IMR-90 (cell line): Measurements from ENCODE around the gene APMAP. TPM values are rescaled to one million over a fixed set of nuclear protein-coding genes. Genes with fewer than 3 reads are reported as not detected.

Source experiments
- ATAC-seq: fragments of 200-7000 bp; cut with Tn5 transposase; 2 replicates; pipeline ENCODE4 v1.9.1; 2020; ENCODE audit warnings: low read depth, mild to moderate bottlenecking, moderate library complexity
- BruUV-seq: library from RNA; stranded (reverse); fragments of 400-500 nt; replicated peaks from 2 replicates; lab custom pipeline; 2021; lab: Mats Ljungman, UMichigan
- CTCF ChIA-PET: fragments of 300-600 bp; formaldehyde crosslinking; extraction: SDS; loops from one replicate; lab custom pipeline; 2021; ENCODE audit warnings: antibody characterized with exemption; lab: Yijun Ruan, JAX
- POLR2A ChIA-PET: fragments of 300-600 bp; sonication (Branson Sonifier 250); formaldehyde crosslinking; loops from one replicate; lab custom pipeline; 2022; ENCODE audit warnings: antibody characterized with exemption; ENCODE audit not compliant: unreplicated experiment; lab: Charles Lee
- DNase-seq: peaks from one replicate; pipeline ENCODE4 v3.0.0; 2013
- H2AFZ ChIP-seq: replicated peaks from 2 replicates; pipeline ENCODE3; 2013; ENCODE audit warnings: low read length, mild to moderate bottlenecking; ENCODE audit not compliant: poor library complexity
- H2AK5ac ChIP-seq: 2 replicates; pipeline ENCODE4 v1.6.1; 2013; ENCODE audit warnings: low read depth, low read length, inconsistent platforms
- H2AK9ac ChIP-seq: replicated peaks from 2 replicates; pipeline ENCODE3; 2013; ENCODE audit warnings: mild to moderate bottlenecking, low read depth, low read length, moderate library complexity; ENCODE audit not compliant: poor library complexity
- H2BK120ac ChIP-seq: 2 replicates; pipeline ENCODE4 v1.6.1; 2013; ENCODE audit warnings: low read depth, low read length, inconsistent platforms
- H2BK15ac ChIP-seq: 3 replicates; pipeline ENCODE4 v1.6.1; 2013; ENCODE audit warnings: low read depth, low read length, inconsistent platforms
- H2BK20ac ChIP-seq: 2 replicates; pipeline ENCODE4 v1.6.1; 2013; ENCODE audit warnings: low read depth, mild to moderate bottlenecking, inconsistent platforms, low read length, moderate library complexity
- H2BK5ac ChIP-seq: 2 replicates; pipeline ENCODE4 v1.6.1; 2013; ENCODE audit warnings: mild to moderate bottlenecking, low read depth, low read length, inconsistent platforms; ENCODE audit not compliant: poor library complexity, severe bottlenecking
- H3K14ac ChIP-seq: replicated peaks from 2 replicates; pipeline ENCODE4 v1.6.1; 2013; ENCODE audit warnings: low read depth, low read length, inconsistent platforms
- H3K18ac ChIP-seq: 2 replicates; pipeline ENCODE4 v1.6.1; 2013; ENCODE audit warnings: low read depth, low read length, control low read depth
- H3K23ac ChIP-seq: 2 replicates; pipeline ENCODE4 v1.6.1; 2013; ENCODE audit warnings: low read depth, low read length, inconsistent platforms
- H3K27ac ChIP-seq: 2 replicates; pipeline ENCODE4 v1.5.1; 2013; ENCODE audit warnings: mild to moderate bottlenecking, control low read depth, low read length; ENCODE audit not compliant: insufficient read depth
- H3K27me3 ChIP-seq: 2 replicates; pipeline ENCODE4 v1.6.1; 2013; ENCODE audit warnings: low read length; ENCODE audit not compliant: control insufficient read depth, insufficient read depth
- H3K36me3 ChIP-seq: 2 replicates; pipeline ENCODE4 v1.6.1; 2013; ENCODE audit warnings: low read length, mixed read lengths; ENCODE audit not compliant: control insufficient read depth, insufficient read depth
- H3K4ac ChIP-seq: 2 replicates; pipeline ENCODE4 v1.6.1; 2013; ENCODE audit warnings: low read depth, low read length, inconsistent platforms
- H3K4me1 ChIP-seq: 2 replicates; pipeline ENCODE4 v1.6.1; 2013; ENCODE audit warnings: low read length, mixed read lengths; ENCODE audit not compliant: control insufficient read depth, insufficient read depth
- H3K4me2 ChIP-seq: 2 replicates; pipeline ENCODE4 v1.6.1; 2013; ENCODE audit warnings: low read depth, mild to moderate bottlenecking, control low read depth, low read length, moderate library complexity
- H3K4me3 ChIP-seq: 2 replicates; pipeline ENCODE4 v1.5.1; 2013; ENCODE audit warnings: low read depth, mild to moderate bottlenecking, control low read depth, low read length, moderate library complexity; ENCODE audit not compliant: insufficient read depth
- H3K56ac ChIP-seq: 2 replicates; pipeline ENCODE4 v1.6.1; 2013; ENCODE audit warnings: low read length, inconsistent platforms; ENCODE audit not compliant: insufficient read depth; ENCODE audit errors: extremely low read depth
- H3K79me1 ChIP-seq, 2 experiments: 2 replicates each; pipeline ENCODE4 v1.6.1; 2013; ENCODE audit warnings: low read length in 2 of 2, inconsistent platforms in 1 of 2, low read depth in 1 of 2
- H3K9ac ChIP-seq: 2 replicates; pipeline ENCODE4 v1.6.1; 2013; ENCODE audit warnings: low read depth, low read length, control low read depth
- H3K9me1 ChIP-seq: 2 replicates; pipeline ENCODE4 v1.6.1; 2013; ENCODE audit warnings: low read length, inconsistent platforms; ENCODE audit not compliant: insufficient read depth
- H3K9me3 ChIP-seq: 2 replicates; pipeline ENCODE4 v1.6.1; 2013; ENCODE audit warnings: low read length; ENCODE audit not compliant: control insufficient read depth, insufficient read depth
- H4K20me1 ChIP-seq: 2 replicates; pipeline ENCODE4 v1.6.1; 2013; ENCODE audit warnings: low read length, inconsistent platforms; ENCODE audit not compliant: insufficient read depth
- H4K5ac ChIP-seq: 2 replicates; pipeline ENCODE4 v1.6.1; 2013; ENCODE audit warnings: mild to moderate bottlenecking, low read depth, low read length, control low read depth
- H4K8ac ChIP-seq, 2 experiments: 2 replicates each; pipeline ENCODE4 v1.6.1; 2013; ENCODE audit warnings: low read depth in 2 of 2, low read length in 2 of 2, control low read depth in 1 of 2, inconsistent platforms in 1 of 2
- H4K91ac ChIP-seq: 2 replicates; pipeline ENCODE4 v1.6.1; 2013; ENCODE audit warnings: low read depth, low read length, inconsistent platforms; ENCODE audit not compliant: insufficient read depth
- BHLHE40 ChIP-seq: fragments of 150-350 bp; IDR thresholded peaks from 2 replicates; pipeline ENCODE4 v1.6.1; 2016; ENCODE audit warnings: mild to moderate bottlenecking, low read depth, low read length
- CEBPB ChIP-seq: IDR thresholded peaks from 2 replicates; pipeline ENCODE4 v1.6.1; 2012; ENCODE audit warnings: low read depth, low read length, improper control_type of control experiment
- CHD1 ChIP-seq: IDR thresholded peaks from 2 replicates; pipeline ENCODE4 v1.6.1; 2012; ENCODE audit warnings: low read depth, low read length, improper control_type of control experiment
- CTCF ChIP-seq: conservative IDR thresholded peaks from 2 replicates; pipeline ENCODE4 v1.5.1; 2012; ENCODE audit warnings: mild to moderate bottlenecking, low read depth, low read length, improper control_type of control experiment
- ELK1 ChIP-seq: fragments of 150-350 bp; IDR thresholded peaks from 2 replicates; pipeline ENCODE4 v1.6.1; 2016; ENCODE audit warnings: low read depth, mild to moderate bottlenecking, low read length, moderate library complexity, borderline replicate concordance
- FOS ChIP-seq: fragments of 150-350 bp; IDR thresholded peaks from 2 replicates; pipeline ENCODE4 v1.6.1; 2016; ENCODE audit warnings: low read depth, low read length
- MAFK ChIP-seq: IDR thresholded peaks from 2 replicates; pipeline ENCODE4 v1.6.1; 2012; ENCODE audit warnings: low read depth, low read length, improper control_type of control experiment
- MAZ ChIP-seq: IDR thresholded peaks from 2 replicates; pipeline ENCODE4 v1.6.1; 2012; ENCODE audit warnings: low read depth, mild to moderate bottlenecking, low read length, improper control_type of control experiment, moderate library complexity, borderline replicate concordance
- MXI1 ChIP-seq: IDR thresholded peaks from 2 replicates; pipeline ENCODE4 v1.6.1; 2012; ENCODE audit warnings: low read depth, mild to moderate bottlenecking, low read length, moderate library complexity, borderline replicate concordance
- NFE2L2 ChIP-seq: fragments of 150-350 bp; IDR thresholded peaks from 2 replicates; pipeline ENCODE4 v1.6.1; 2016; ENCODE audit warnings: low read depth, mild to moderate bottlenecking, low read length
- POLR2A ChIP-seq: IDR thresholded peaks from 2 replicates; pipeline ENCODE4 v1.6.1; 2012; ENCODE audit warnings: mild to moderate bottlenecking, low read depth, low read length
- RAD21 ChIP-seq: IDR thresholded peaks from 2 replicates; pipeline ENCODE4 v1.6.1; 2012; ENCODE audit warnings: low read length, improper control_type of control experiment
- RCOR1 ChIP-seq: IDR thresholded peaks from 2 replicates; pipeline ENCODE4 v1.6.1; 2012; ENCODE audit warnings: mild to moderate bottlenecking, low read length, improper control_type of control experiment; ENCODE audit not compliant: insufficient replicate concordance
- SMC3 ChIP-seq: fragments of 150-350 bp; IDR thresholded peaks from 2 replicates; pipeline ENCODE4 v1.6.1; 2016; ENCODE audit warnings: low read depth, mild to moderate bottlenecking, antibody characterized with exemption, low read length, moderate library complexity
- WGBS, 2 experiments: methylation state at CpG; one replicate each; pipeline versions ENCODE4 v1.1.5 to v1.1.7; 2013; ENCODE audit warnings: missing lambda C conversion rate in 2 of 2; ENCODE audit not compliant: insufficient read length in 1 of 2; ENCODE audit errors: extremely low coverage in 2 of 2; 5-methylcytosine and 5-hydroxymethylcytosine counted together
- dilution Hi-C: fragments of 300-500 bp; cut with HindIII; formaldehyde crosslinking; loops from one replicate; pipeline ENCODE4 v1.14.3; 2018; ENCODE audit warnings: low sequenced_read_pairs; ENCODE audit not compliant: unreplicated experiment
- in situ Hi-C: fragments of 300-500 bp; cut with MboI; formaldehyde crosslinking; loops from 3 replicates; pipeline ENCODE4 v1.14.3; 2019; ENCODE audit warnings: low sequenced_read_pairs, inconsistent platforms, mixed read lengths
- intact Hi-C: fragments of 100-400 bp; cut with micrococcal nuclease; formaldehyde crosslinking; loops from 2 replicates; pipeline ENCODE4 v1.10.0; 2022
- polyA plus RNA-seq, 3 experiments: library from polyadenylated mRNA; depleted of rRNA; stranded (reverse); fragments of >200 nt; gene quantifications; 2 replicates each; pipeline ENCODE4 v1.2.3, GENCODE V29; 2012; ENCODE audit warnings: low replicate concordance in 1 of 3
- total RNA-seq: library from RNA; depleted of rRNA; stranded (reverse); fragments of >200 nt; gene quantifications from 2 replicates; pipeline ENCODE4 v1.2.3, GENCODE V29; 2012
- TF ChIP-seq, protein P1 (sequence below): fragments of 150-350 bp; IDR thresholded peaks from 2 replicates; pipeline ENCODE4 v1.6.1; 2017; ENCODE audit warnings: mild to moderate bottlenecking, antibody characterized with exemption, low read length, low read depth

The APMAP gene
- total and polyA plus RNA-seq, 2 of the 4 experiments (the other 2 are of a cell fraction), result 67.2 to 88.8 TPM

DNA sequence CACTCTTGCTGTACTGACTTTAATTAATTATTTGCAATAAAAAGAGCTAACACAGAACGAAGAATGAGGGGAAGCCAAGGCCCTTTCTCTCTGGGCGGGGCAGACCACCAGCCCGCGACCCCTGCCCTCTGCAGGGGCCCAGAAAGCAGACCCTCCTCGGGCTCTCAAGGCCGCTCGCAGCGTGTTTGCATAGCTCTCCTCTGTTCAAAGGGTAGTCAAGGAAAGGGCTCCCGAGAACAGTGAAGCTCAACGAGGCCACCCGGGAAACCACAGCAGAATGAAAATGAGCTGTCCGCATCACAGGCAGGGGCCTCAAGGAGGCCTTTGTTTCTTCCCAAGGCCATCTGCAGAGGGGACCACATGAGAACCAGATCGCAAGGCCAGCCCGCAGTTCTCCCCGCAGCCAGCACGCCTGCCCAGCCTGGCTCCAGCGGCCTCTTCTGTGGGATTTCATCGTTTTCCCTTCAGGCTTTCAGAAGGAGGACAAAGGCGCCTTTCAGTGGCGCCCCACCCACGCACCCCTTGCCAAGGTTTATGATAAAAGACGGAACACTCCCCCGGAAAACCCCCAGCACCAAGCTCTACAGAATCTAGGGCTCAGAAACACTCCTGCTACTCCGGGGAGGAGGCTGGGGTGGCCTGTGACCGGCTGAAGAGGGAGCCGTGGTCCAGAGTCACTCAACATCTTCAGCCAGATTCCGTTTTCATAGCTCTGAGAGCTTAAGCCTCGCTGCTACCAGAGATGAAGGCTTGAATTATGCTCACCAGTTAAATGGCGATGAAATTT lies 40.1 kb upstream of the APMAP start:
- WGBS, 2 experiments, result 53% methylated on average over 11 of the region's 29 CpGs; no CpG with 5 or more reads in 1 of the 2 experiments
- Histone ChIP-seq H3K4ac (no peak overlapping the region), H3K9ac (no peak overlapping the region), H2BK15ac (no peak overlapping the region), H3K9me1 (0 out of 2 replicates have a peak, but pooled peaks cover 3% of the 10 kb centered on the region), H4K8ac (no peak overlapping the region), H3K18ac (no peak overlapping the region), H4K20me1 (no peaks in the 10 kb centered on the region), H2BK5ac (no peak overlapping the region), H3K4me3 (no peak overlapping the region), H3K4me1 (no peaks in the 10 kb centered on the region; the same call in 1 of the 2 replicates), H3K27me3 (peaks cover 2% of the 10 kb centered on the region; the same call in 1 of the 2 replicates), H4K5ac (no peak overlapping the region), H3K14ac (no peak overlapping the region), H3K27ac (no peak overlapping the region), H3K36me3 (no peaks in the 10 kb centered on the region), H3K4me2 (no peak overlapping the region), H2BK120ac (no peak overlapping the region), H2AK9ac (no peak overlapping the region), H3K23ac (no peak overlapping the region), H3K79me1 (no peaks in the 10 kb centered on the region), H2AFZ (no peak overlapping the region), H4K91ac (no peak overlapping the region), H2AK5ac (no peak overlapping the region), H2BK20ac (no peak overlapping the region), H3K9me3 (no peaks in the 10 kb centered on the region), H3K56ac (no peak overlapping the region)
- ChIA-PET POLR2A (no interaction called here), CTCF (no interaction called here)
- intact Hi-C loops, result no loop called here
- DNase-seq (no peak), ATAC-seq (no peak)
- in situ Hi-C loops, result no loop called here
- BruUV-seq, result no TSS peak
- dilution Hi-C loops, result no loop called here
- TF ChIP-seq NFE2L2 (no peak), CEBPB (no peak), SMC3 (no peak), BHLHE40 (no peak), MXI1 (no peak), RCOR1 (no peak), CTCF (no peak), MAZ (no peak), MAFK (no peak), POLR2A (no peak), CHD1 (no peak), RAD21 (no peak), FOS (no peak), ELK1 (no peak)
- TF ChIP-seq, protein P1, sequence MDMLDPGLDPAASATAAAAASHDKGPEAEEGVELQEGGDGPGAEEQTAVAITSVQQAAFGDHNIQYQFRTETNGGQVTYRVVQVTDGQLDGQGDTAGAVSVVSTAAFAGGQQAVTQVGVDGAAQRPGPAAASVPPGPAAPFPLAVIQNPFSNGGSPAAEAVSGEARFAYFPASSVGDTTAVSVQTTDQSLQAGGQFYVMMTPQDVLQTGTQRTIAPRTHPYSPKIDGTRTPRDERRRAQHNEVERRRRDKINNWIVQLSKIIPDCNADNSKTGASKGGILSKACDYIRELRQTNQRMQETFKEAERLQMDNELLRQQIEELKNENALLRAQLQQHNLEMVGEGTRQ, result no peak
